Measurements from ENCODE around the gene ETS1.

Gene ETS1

GRCh38 chr11:128502726-128503125 is 84.6 kb downstream of the ETS1 start:
- H3K4me3 ChIP-seq (ENCODE audit: low read depth, low read length), result no peak overlapping the region
- TF ChIP-seq, protein P1, sequence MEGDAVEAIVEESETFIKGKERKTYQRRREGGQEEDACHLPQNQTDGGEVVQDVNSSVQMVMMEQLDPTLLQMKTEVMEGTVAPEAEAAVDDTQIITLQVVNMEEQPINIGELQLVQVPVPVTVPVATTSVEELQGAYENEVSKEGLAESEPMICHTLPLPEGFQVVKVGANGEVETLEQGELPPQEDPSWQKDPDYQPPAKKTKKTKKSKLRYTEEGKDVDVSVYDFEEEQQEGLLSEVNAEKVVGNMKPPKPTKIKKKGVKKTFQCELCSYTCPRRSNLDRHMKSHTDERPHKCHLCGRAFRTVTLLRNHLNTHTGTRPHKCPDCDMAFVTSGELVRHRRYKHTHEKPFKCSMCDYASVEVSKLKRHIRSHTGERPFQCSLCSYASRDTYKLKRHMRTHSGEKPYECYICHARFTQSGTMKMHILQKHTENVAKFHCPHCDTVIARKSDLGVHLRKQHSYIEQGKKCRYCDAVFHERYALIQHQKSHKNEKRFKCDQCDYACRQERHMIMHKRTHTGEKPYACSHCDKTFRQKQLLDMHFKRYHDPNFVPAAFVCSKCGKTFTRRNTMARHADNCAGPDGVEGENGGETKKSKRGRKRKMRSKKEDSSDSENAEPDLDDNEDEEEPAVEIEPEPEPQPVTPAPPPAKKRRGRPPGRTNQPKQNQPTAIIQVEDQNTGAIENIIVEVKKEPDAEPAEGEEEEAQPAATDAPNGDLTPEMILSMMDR (IDR thresholded peaks at IDR 0.05; ENCODE audit: borderline replicate concordance, insufficient read depth, low read depth, low read length), result no peak

DNA sequence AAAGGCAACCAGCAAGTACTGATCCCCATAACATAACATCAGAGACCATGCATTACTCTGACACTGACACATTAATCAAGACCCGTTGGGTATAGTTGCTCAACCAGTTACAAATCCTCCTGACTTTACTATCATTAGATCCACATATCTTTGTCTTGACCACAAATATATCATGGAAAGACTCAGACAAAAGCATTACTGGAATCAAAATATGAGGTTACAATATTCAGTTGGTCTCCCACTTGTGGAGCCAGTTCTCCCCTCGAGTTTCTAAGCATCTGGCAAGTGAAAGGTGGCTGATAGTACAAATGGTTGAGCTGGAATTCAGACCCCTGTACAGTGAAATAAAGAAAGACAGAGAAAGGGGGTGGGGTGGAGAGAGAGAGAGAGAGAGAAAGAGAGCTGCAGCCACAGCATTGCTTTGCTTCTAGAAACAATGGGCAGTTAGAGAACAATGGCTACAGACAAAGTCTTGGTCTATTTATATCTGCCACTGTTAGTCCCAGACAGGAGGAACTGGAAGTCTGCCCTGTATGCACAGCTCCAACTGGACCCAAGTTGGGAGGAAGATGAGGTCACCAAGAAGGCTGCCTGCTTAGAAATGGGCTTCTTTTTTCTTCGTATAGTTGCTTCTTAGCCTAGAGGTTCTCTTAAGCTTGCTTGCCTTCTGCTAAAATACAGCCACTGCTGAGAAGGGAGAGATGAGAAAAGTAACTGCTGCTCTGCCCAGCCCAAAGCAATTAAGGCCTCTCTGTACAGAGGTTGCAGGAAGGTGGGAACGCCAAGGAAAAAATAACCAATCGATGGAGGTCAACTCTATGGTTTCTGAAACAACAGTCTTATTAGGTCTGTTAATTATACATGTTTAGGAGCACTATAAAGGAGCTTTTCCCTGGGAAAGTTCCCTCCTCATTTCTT is 85.5 kb downstream of the ETS1 start:
- H3K4me3 ChIP-seq (ENCODE audit: low read depth, low read length), result no peak overlapping the region
- TF ChIP-seq, protein P1 (IDR thresholded peaks at IDR 0.05; ENCODE audit: borderline replicate concordance, insufficient read depth, low read depth, low read length), result no peak

DNA sequence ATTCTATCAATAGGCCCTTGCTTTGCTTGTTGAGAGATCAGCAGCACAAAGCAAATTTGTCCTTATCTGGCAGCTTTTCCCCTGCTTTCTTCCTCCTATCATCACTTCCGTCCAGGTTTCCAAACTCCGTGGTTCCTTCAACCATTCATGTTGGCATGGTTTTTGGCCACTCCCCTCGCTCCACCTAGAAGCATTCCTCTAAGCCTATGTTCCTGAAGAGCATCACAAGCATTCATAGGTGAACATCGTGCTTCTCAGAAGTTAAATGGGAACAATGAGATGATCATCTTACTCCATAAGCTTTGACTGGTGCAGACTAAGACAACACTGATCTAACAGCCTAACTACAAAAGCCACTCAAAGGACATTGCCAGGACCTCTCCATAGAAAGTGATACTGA is 86.3 kb downstream of the ETS1 start:
- TF ChIP-seq, protein P1 (IDR thresholded peaks at IDR 0.05; ENCODE audit: borderline replicate concordance, insufficient read depth, low read depth, low read length), result no peak
- H3K4me3 ChIP-seq (ENCODE audit: low read depth, low read length), result no peak overlapping the region

DNA sequence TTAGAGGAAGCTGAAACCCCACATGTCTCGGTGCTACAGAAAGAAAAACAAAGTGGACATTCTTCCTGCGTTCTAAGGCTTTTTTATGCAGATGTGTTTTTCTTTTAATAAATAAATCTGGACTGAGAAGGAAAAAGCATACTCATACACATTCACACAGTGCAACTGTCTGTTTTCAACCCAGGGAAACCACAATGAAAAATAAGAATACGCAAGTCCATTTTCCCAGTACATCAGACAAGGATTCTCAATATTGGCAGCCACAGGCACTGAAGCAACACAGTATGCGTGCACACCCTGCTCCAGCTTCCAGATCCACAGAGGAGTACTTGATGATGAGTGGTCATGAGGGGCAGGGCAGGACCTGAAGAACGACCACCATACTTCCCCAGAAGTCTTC is 86.9 kb downstream of the ETS1 start:
- TF ChIP-seq, protein P1 (IDR thresholded peaks at IDR 0.05; ENCODE audit: borderline replicate concordance, insufficient read depth, low read depth, low read length), result no peak
- H3K4me3 ChIP-seq (ENCODE audit: low read depth, low read length), result no peak overlapping the region

DNA sequence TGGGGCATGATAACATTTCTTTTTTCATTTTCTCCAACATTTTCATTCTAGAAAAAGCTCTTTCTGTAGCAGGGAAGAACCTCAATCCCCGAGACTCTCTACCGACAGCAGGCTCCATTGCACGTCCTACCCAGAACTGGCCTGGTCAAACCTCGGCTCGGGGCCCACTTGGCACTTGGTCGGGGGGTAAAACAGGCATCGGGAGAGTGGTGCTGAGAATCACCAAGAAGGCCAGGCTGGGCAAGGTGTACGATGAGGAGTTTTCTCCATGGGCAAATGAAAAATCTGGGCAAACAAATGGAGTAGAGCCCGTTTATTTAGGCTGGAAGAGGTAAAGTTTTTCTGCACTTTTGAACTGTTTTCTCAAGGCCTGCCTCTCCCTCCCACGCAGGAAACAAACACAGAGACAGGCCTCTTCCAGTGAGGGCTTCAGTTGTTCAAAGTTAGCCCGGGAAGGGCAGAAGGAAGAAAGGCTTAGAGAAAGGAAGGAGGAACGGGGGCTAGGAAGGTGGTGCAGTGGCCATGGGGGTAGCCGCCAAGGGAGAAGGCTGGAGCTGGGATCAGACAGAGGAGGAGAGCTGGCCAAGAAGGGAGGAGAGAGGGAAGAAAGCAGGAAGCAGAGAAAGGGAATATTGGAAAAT is 87.6 kb downstream of the ETS1 start:
- TF ChIP-seq, protein P1 (IDR thresholded peaks at IDR 0.05; ENCODE audit: borderline replicate concordance, insufficient read depth, low read depth, low read length), result no peak
- no peak overlapping the region for H3K4me3 ChIP-seq (ENCODE audit: low read depth, low read length)

DNA sequence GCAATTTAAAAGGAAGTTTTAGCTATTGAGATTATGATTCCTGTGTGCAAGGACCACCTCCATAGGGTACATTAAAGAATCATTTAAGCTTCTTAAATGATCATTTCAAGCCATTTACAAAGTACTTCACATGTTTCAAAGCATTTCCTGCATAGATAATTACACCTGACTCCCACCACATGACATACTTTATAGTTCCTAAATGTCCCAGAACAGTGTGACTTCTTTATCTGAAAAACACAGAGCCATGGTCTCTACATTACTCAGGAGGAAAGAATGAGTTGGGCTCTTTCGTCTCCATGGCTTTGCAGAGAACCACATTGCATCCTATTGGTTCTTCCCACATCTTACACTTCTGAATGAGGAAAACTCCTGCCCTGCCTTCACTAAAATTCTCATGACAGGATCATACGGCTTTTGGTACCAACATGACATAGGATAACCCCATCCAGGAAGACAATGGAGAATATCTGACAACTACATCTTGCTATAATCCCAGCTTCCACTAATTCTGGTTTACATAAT is 88.6 kb downstream of the ETS1 start:
- H3K4me3 ChIP-seq (ENCODE audit: low read depth, low read length), result no peak overlapping the region
- TF ChIP-seq, protein P1 (IDR thresholded peaks at IDR 0.05; ENCODE audit: borderline replicate concordance, insufficient read depth, low read depth, low read length), result no peak

Data from GM12875 (cell line).